Cardiac muscle cell (in vitro differentiated cells and primary cell): ENCODE data around the gene RACK1. TPM values are rescaled to one million over a fixed set of nuclear protein-coding genes. Genes with fewer than 3 reads are reported as not detected.

Experiments used
- DNase-seq, 2 donors: peaks; one replicate each; pipeline versions ENCODE4 v3.0.0 to v3.0.0-alpha.2; 2010 to 2017; ENCODE audit warnings: low read depth in 1 of 2, low spot score in 1 of 2
- H3K27ac ChIP-seq: fragments of 200-600 bp; sonication (generic); 2 replicates; pipeline ENCODE4 v1.5.1; 2016
- H3K27me3 ChIP-seq: fragments of 200-600 bp; sonication (generic); 2 replicates; pipeline ENCODE4 v1.6.0; 2016; ENCODE audit warnings: control low read depth
- H3K36me3 ChIP-seq: fragments of 200-600 bp; sonication (generic); 2 replicates; pipeline ENCODE4 v1.5.1; 2016; ENCODE audit warnings: control low read depth
- H3K4me1 ChIP-seq: fragments of 200-600 bp; sonication (generic); 2 replicates; pipeline ENCODE4 v1.8.1; 2017; ENCODE audit warnings: low read depth, mild to moderate bottlenecking, mixed run types
- H3K4me3 ChIP-seq: fragments of 200-600 bp; sonication (generic); 2 replicates; pipeline ENCODE4 v1.5.1; 2016; ENCODE audit warnings: mild to moderate bottlenecking
- H3K9me3 ChIP-seq: fragments of 200-600 bp; sonication (generic); 2 replicates; pipeline ENCODE4 v1.5.1; 2017; ENCODE audit warnings: low read depth, mild to moderate bottlenecking, control low read depth
- CTCF ChIP-seq: IDR thresholded peaks from 2 replicates; pipeline ENCODE4 v1.5.1; 2012; ENCODE audit warnings: low read depth, mild to moderate bottlenecking, low read length
- polyA plus RNA-seq: library from polyadenylated mRNA; unstranded; fragments of >200 nt; fragmentation: Nextera tagmentation; extraction: Ambion mirVana; gene quantifications from 2 replicates; pipeline ENCODE4 v1.2.1, GENCODE V29; 2016
- total RNA-seq: library from RNA; depleted of rRNA; stranded (reverse); fragments of >200 nt; gene quantifications from 2 replicates; pipeline ENCODE4 v1.2.3, GENCODE V29; 2016

RACK1 gene
- total and polyA plus RNA-seq, 2 experiments from 2014 or later = 803 to 2,235 TPM

DNA sequence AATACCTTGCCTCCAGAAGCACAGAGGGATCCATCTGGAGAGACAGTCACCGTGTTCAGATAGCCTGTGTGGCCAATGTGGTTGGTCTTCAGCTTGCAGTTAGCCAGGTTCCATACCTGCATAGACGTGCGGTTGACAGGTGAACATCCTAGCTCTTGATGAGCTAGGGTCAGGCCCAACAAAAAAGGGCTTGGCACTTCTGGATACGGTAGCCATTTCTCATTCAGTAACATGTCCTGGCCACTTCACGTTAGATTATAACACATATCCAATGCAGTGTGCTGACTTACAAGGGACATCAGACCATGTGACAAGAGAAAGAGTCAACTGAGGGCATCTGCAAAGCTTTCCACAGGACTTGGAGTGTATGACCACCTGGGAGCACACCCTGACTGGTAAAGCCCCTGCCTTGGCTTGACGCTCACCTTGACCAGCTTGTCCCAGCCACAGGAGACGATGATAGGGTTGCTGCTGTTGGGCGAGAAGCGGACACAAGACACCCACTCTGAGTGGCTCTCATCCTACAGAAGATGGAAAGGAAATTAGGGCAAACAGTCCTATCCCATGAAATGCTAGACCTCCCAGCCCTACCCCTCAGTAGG is 4.5 kb downstream of the RACK1 start:
- Histone ChIP-seq H3K4me1 (peaks cover 10% of the 10 kb centered on the region), H3K4me3 (no peak overlapping the region), H3K27ac (no peak overlapping the region), H3K27me3 (no peaks in the 10 kb centered on the region), H3K9me3 (no peaks in the 10 kb centered on the region), H3K36me3 (peaks cover 62% of the 10 kb centered on the region)
- no peak for DNase-seq
- no peak for TF ChIP-seq CTCF

DNA sequence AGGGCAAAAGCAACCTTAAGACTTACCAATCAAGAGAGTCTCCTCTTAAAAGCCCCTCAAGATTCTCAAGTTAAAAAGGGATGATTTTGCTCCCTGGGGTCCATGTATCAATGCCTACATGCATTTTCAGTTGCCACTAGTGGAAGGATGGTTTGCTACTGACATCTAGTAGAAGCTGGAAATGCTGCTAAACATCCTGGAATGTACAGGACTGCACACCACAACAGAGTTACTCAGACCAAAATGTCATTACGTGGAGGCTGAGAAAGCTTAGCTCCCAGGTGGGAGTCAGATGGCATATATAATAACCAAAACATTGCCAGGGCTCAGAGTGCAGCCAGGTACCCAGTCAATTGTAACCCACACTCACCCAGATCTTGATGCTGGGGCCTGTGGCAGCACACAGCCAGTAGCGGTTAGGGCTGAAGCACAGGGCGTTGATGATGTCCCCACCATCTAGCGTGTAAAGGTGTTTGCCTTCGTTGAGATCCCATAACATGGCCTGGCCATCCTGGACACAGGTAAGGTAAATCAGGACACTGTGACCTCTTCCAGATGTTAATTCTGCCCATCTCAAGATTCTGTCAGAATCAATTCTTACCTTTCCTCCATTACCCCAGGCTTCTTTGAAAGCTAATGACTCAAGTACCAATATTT is 5.8 kb downstream of the RACK1 start:
- no peak for DNase-seq
- H3K9me3 ChIP-seq = no peaks in the 10 kb centered on the region
- TF ChIP-seq CTCF = no peak
- H3K4me1 ChIP-seq = peaks cover 10% of the 10 kb centered on the region
- peak overlapping the region; percentile 17 for H3K27ac ChIP-seq
- H3K36me3 ChIP-seq = peaks cover 63% of the 10 kb centered on the region
- H3K27me3 ChIP-seq = no peaks in the 10 kb centered on the region
- no peak overlapping the region for H3K4me3 ChIP-seq

- DNase-seq = no peak
- H3K9me3 ChIP-seq = no peaks in the 10 kb centered on the region
- H3K4me3 ChIP-seq = no peak overlapping the region
- no peaks in the 10 kb centered on the region for H3K27me3 ChIP-seq
- H3K36me3 ChIP-seq = peaks cover 66% of the 10 kb centered on the region
- H3K4me1 ChIP-seq = peaks cover 5% of the 10 kb centered on the region
- TF ChIP-seq CTCF = no peak
- H3K27ac ChIP-seq = peak overlapping the region; percentile 17
Observed at GRCh38 chr5:181236954-181237641, 6.6 kb downstream of the RACK1 start.

DNA sequence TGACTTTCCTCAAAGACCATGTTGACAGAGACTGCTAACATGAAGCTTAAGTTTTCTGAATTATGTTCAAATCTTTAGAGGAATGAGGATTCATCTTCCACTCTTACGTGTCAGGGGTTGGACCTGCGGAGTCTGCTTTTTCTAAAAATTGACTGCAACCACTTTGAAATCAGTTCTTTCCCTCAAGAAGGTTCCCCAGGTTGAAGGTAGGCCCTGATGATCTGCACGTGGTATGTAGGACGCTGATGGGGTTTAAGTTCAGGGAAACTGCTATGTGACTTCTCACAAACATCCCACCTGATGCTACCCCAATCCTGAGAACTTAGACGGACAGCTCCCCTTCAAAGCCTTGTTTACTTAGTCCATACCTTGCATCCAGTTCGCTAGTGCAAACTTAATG is 7.2 kb downstream of the RACK1 start:
- DNase-seq = no peak
- H3K4me1 ChIP-seq = no peaks in the 10 kb centered on the region
- no peak overlapping the region for H3K4me3 ChIP-seq
- H3K27me3 ChIP-seq = no peaks in the 10 kb centered on the region
- no peaks in the 10 kb centered on the region for H3K9me3 ChIP-seq
- no peak for TF ChIP-seq CTCF
- peaks cover 65% of the 10 kb centered on the region for H3K36me3 ChIP-seq
- peak overlapping the region; percentile 75 for H3K27ac ChIP-seq

DNA sequence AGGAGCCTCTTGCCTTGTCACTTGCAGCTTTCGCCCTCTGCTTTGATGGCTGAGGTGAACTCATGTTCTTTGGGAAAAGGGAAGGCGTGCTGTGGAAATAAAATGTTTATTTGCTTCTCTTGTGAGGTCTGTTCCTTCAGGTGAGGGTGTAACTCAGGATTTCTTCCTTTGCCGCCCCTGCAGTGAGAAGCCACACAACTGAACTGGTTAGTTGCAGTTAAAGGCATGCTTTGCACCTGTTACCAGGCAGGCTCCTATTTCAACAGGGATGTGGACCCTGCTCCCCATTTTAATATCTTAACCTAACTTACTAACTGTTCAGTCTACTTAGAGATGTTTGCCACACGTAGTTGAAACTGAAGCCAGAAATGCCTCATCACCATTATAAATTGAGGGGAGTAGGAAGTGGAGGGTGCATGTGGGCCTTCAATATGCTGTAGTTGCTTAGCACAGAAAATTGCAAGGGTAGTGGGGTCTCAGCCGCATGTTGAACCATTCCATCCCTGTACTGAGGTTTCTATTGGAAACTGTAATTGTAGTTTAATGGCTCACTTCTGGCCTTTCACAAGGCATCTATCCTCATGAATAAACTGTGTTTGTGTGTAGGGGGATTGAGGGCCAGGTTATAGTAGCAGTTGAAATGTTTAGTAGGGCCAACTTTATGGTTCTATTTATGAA is 7.9 kb downstream of the RACK1 start:
- Histone ChIP-seq H3K36me3 (peaks cover 60% of the 10 kb centered on the region), H3K27ac (peak overlapping the region; percentile 75), H3K9me3 (no peaks in the 10 kb centered on the region), H3K4me3 (no peak overlapping the region), H3K4me1 (no peaks in the 10 kb centered on the region), H3K27me3 (no peaks in the 10 kb centered on the region)
- no peak for DNase-seq
- no peak for TF ChIP-seq CTCF
